GM23338 (cell line): ENCODE data around the gene HRAS.
A peak's percentile ranks its signal among the peaks of the same experiment; 100 is the strongest.

ENCODE experiments used
- EZH2 ChIP-seq: fragments of 200-600 bp; sonication (generic); IDR thresholded peaks from one replicate; pipeline ENCODE4 v1.8.0; 2017; ENCODE audit warnings: antibody characterized with exemption, mild to moderate bottlenecking, low read depth; ENCODE audit not compliant: unreplicated experiment
- EZH2phosphoT487 ChIP-seq: fragments of 200-600 bp; sonication (generic); IDR thresholded peaks from one replicate; pipeline ENCODE4 v1.8.1; 2018; ENCODE audit warnings: antibody characterized with exemption; ENCODE audit not compliant: unreplicated experiment
- JUNB ChIP-seq: IDR thresholded peaks from one replicate; pipeline ENCODE4 v1.6.1; 2016; ENCODE audit warnings: antibody characterized with exemption; ENCODE audit not compliant: unreplicated experiment
- POLR2AphosphoS5 ChIP-seq: IDR thresholded peaks from 2 replicates; pipeline ENCODE4 v1.6.1; 2016; ENCODE audit warnings: antibody characterized with exemption, low read depth
- ZNF114 ChIP-seq: fragments of 250-450 bp; sonication (Bioruptor Pico); IDR thresholded peaks from 2 replicates; pipeline ENCODE4 v1.5.0; 2020; ENCODE audit warnings: mild to moderate bottlenecking, moderate library complexity
- ZNF331 ChIP-seq: fragments of 250-450 bp; sonication (Bioruptor Pico); IDR thresholded peaks from 2 replicates; pipeline ENCODE4 v1.5.0; 2020; ENCODE audit warnings: low read depth, mild to moderate bottlenecking, moderate library complexity
- TF ChIP-seq, protein P1 (sequence below), 2 experiments: fragments of 200-600 bp in 1 of 2; sonication (generic) in 1 of 2; conservative IDR thresholded peaks; 2 replicates each; pipeline versions ENCODE4 v1.5.1 to v1.6.1; 2016 to 2017; ENCODE audit warnings: antibody characterized with exemption in 2 of 2, low read depth in 2 of 2, mild to moderate bottlenecking in 2 of 2, moderate library complexity in 1 of 2
- TF ChIP-seq, protein P2 (sequence below): IDR thresholded peaks from one replicate; pipeline ENCODE4 v1.6.1; 2018; ENCODE audit warnings: antibody characterized with exemption; ENCODE audit not compliant: unreplicated experiment

DNA sequence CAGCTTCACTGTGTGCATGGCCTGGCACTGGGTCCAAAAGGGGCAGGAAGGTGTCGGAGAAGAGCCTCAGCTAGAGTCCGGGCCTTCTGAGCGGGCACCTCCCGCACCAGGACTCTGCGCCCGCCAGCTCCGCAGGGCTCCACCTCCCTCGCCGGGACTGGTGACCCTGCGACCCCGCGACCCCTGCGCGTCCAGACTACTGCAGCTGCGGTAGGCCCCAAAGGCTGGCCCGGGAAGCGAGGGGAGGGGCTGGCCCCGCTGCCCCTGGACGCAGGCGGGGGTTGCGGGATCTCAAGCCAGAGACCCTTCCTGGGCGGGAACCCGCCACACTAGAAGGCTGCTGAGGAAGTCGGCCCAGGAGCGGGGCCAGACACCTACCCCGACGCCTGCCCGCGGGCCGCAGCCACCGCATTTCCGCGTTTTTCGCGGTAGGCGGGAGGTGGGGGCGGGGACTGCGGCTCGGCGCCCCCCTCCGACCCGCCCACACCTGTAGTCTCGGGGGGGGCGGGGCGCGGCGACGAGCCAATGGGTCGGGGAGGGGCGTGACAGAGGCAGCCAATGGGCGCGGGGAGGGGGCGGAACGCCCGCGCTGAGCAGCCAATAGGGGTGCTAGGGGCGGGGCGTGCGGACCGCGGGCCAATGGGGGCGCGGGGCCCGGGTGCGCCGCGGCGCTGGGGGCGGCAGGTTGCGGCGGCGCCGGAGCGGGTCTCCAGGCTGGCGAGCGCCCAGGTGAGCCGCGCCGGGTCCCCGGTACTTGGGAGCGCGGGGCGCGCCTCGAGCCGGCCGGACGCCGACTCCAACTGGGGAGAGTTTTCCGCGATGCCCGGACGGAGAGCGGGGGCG lies 25.1 kb upstream of the HRAS start, which contains the start of the genes LMNTD2 and RASSF7:
- TF ChIP-seq POLR2AphosphoS5 (peak; percentile 57), EZH2 (no peak), ZNF331 (CRISPR knock-in tag) (no peak), JUNB (no peak), EZH2phosphoT487 (no peak), ZNF114 (CRISPR knock-in tag) (no peak)
- TF ChIP-seq, protein P1, sequence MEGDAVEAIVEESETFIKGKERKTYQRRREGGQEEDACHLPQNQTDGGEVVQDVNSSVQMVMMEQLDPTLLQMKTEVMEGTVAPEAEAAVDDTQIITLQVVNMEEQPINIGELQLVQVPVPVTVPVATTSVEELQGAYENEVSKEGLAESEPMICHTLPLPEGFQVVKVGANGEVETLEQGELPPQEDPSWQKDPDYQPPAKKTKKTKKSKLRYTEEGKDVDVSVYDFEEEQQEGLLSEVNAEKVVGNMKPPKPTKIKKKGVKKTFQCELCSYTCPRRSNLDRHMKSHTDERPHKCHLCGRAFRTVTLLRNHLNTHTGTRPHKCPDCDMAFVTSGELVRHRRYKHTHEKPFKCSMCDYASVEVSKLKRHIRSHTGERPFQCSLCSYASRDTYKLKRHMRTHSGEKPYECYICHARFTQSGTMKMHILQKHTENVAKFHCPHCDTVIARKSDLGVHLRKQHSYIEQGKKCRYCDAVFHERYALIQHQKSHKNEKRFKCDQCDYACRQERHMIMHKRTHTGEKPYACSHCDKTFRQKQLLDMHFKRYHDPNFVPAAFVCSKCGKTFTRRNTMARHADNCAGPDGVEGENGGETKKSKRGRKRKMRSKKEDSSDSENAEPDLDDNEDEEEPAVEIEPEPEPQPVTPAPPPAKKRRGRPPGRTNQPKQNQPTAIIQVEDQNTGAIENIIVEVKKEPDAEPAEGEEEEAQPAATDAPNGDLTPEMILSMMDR (conservative IDR thresholded peaks at IDR 0.05; ENCODE audit: low read depth in 2 of 2), result no peak
- TF ChIP-seq, protein P2, sequence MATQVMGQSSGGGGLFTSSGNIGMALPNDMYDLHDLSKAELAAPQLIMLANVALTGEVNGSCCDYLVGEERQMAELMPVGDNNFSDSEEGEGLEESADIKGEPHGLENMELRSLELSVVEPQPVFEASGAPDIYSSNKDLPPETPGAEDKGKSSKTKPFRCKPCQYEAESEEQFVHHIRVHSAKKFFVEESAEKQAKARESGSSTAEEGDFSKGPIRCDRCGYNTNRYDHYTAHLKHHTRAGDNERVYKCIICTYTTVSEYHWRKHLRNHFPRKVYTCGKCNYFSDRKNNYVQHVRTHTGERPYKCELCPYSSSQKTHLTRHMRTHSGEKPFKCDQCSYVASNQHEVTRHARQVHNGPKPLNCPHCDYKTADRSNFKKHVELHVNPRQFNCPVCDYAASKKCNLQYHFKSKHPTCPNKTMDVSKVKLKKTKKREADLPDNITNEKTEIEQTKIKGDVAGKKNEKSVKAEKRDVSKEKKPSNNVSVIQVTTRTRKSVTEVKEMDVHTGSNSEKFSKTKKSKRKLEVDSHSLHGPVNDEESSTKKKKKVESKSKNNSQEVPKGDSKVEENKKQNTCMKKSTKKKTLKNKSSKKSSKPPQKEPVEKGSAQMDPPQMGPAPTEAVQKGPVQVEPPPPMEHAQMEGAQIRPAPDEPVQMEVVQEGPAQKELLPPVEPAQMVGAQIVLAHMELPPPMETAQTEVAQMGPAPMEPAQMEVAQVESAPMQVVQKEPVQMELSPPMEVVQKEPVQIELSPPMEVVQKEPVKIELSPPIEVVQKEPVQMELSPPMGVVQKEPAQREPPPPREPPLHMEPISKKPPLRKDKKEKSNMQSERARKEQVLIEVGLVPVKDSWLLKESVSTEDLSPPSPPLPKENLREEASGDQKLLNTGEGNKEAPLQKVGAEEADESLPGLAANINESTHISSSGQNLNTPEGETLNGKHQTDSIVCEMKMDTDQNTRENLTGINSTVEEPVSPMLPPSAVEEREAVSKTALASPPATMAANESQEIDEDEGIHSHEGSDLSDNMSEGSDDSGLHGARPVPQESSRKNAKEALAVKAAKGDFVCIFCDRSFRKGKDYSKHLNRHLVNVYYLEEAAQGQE, result no peak
